Endothelial cell of umbilical vein (primary cell): ENCODE data around the gene SENP7. TPM values are rescaled to one million over a fixed set of nuclear protein-coding genes. Genes with fewer than 3 reads are reported as not detected.

Source experiments
- BruUV-seq: library from RNA; stranded (reverse); fragments of 400-500 nt; replicated peaks from 2 replicates; lab custom pipeline; 2021; lab: Mats Ljungman, UMichigan
- CTCF ChIA-PET: fragments of 300-600, 350-600 bp; sonication (Branson Sonifier 250); formaldehyde crosslinking; loops from one replicate; lab custom pipeline; 2021; ENCODE audit warnings: antibody characterized with exemption, inconsistent platforms; lab: Charles Lee
- POLR2A ChIA-PET: fragments of 300-600, 350-600 bp; sonication (Branson Sonifier 250); formaldehyde crosslinking; loops from one replicate; lab custom pipeline; 2021; ENCODE audit warnings: antibody characterized with exemption, inconsistent platforms; lab: Charles Lee
- DNase-seq: peaks from one replicate; pipeline ENCODE4 v3.0.0-alpha.2; 2011; ENCODE audit warnings: low read depth, low spot score
- FAIRE-seq: peaks from 2 replicates; lab custom pipeline; 2011; peaks lifted over from hg19 to GRCh38; lab: Jason Lieb, UNC
- H2AFZ ChIP-seq: 2 replicates; pipeline ENCODE4 v1.6.0; 2012; ENCODE audit warnings: low read depth, low read length, control low read depth, inconsistent platforms
- H3K27ac ChIP-seq: 2 replicates; pipeline ENCODE4 v1.5.1; 2011; ENCODE audit warnings: low read depth, mild to moderate bottlenecking, control low read depth, low read length, moderate library complexity; ENCODE audit not compliant: insufficient read depth
- H3K27me3 ChIP-seq, 2 experiments: 2 replicates each; pipeline versions ENCODE4 v1.6.0 to v1.6.1; 2011; ENCODE audit warnings: low read length in 2 of 2, mixed read lengths in 1 of 2; ENCODE audit not compliant: control insufficient read depth in 2 of 2, insufficient read depth in 2 of 2
- H3K36me3 ChIP-seq, 2 experiments: 2 replicates in 1 of 2; 3 replicates in 1 of 2; pipeline ENCODE4 v1.5.1; 2011; ENCODE audit warnings: low read length in 2 of 2, mild to moderate bottlenecking in 1 of 2, moderate library complexity in 1 of 2; ENCODE audit not compliant: control insufficient read depth in 2 of 2, insufficient read depth in 2 of 2; ENCODE audit errors: extremely low read depth in 1 of 2
- H3K4me1 ChIP-seq: 3 replicates; pipeline ENCODE4 v1.5.1; 2011; ENCODE audit warnings: mild to moderate bottlenecking, low read length; ENCODE audit not compliant: control insufficient read depth, insufficient read depth; ENCODE audit errors: extremely low read depth
- H3K4me2 ChIP-seq: 2 replicates; pipeline ENCODE4 v1.6.1; 2011; ENCODE audit warnings: low read length, control low read depth, mixed read lengths; ENCODE audit not compliant: insufficient read depth
- H3K4me3 ChIP-seq, 3 experiments: fragments of 200-600 bp in 1 of 3; sonication (generic), shearing (Covaris generic) in 1 of 3; replicated peaks in 1 of 3; 2 replicates each; pipeline ENCODE4 v1.5.1; 2011 to 2016; ENCODE audit warnings: control low read depth in 3 of 3, low read length in 3 of 3, mild to moderate bottlenecking in 2 of 3, inconsistent platforms in 1 of 3, low read depth in 1 of 3, moderate library complexity in 1 of 3; ENCODE audit not compliant: insufficient read depth in 1 of 3
- H3K79me2 ChIP-seq: 2 replicates; pipeline ENCODE4 v1.6.0; 2012; ENCODE audit warnings: low read length, inconsistent platforms; ENCODE audit not compliant: control insufficient read depth, insufficient read depth
- H3K9ac ChIP-seq: replicated peaks from 2 replicates; pipeline ENCODE3; 2011; ENCODE audit warnings: low read length, control low read depth; ENCODE audit not compliant: insufficient read depth; ENCODE audit errors: extremely low read depth
- H3K9me1 ChIP-seq: replicated peaks from 3 replicates; pipeline ENCODE4 v1.6.0; 2011; ENCODE audit warnings: mild to moderate bottlenecking, low read length; ENCODE audit not compliant: control insufficient read depth, insufficient read depth; ENCODE audit errors: extremely low read depth
- H3K9me3 ChIP-seq: replicated peaks from 2 replicates; pipeline ENCODE4 v1.5.1; 2012; ENCODE audit warnings: low read length, inconsistent platforms; ENCODE audit not compliant: control insufficient read depth, insufficient read depth
- H4K20me1 ChIP-seq: replicated peaks from 2 replicates; pipeline ENCODE3; 2011; ENCODE audit warnings: mild to moderate bottlenecking, low read length; ENCODE audit not compliant: control insufficient read depth, insufficient read depth; ENCODE audit errors: extremely low read depth
- EZH2 ChIP-seq: IDR thresholded peaks from 2 replicates; pipeline ENCODE4 v1.6.1; 2012; ENCODE audit warnings: borderline replicate concordance, low read depth, mild to moderate bottlenecking, moderate library complexity, low read length, inconsistent platforms; ENCODE audit not compliant: severe bottlenecking
- FOS ChIP-seq: IDR thresholded peaks from 2 replicates; pipeline ENCODE4 v1.6.1; 2011; ENCODE audit warnings: mild to moderate bottlenecking, low read length, moderate library complexity, borderline replicate concordance; ENCODE audit not compliant: insufficient read depth
- GATA2 ChIP-seq: IDR thresholded peaks from 2 replicates; pipeline ENCODE4 v1.7.0; 2011; ENCODE audit warnings: low read depth, mild to moderate bottlenecking, moderate library complexity, mixed read lengths, low read length; ENCODE audit not compliant: insufficient read length, insufficient read depth
- JUN ChIP-seq: IDR thresholded peaks from 2 replicates; pipeline ENCODE4 v1.6.1; 2011; ENCODE audit warnings: borderline replicate concordance, low read depth; ENCODE audit not compliant: insufficient read length, insufficient read depth
- MYC ChIP-seq: IDR thresholded peaks from one replicate; pipeline ENCODE4 v1.6.1; 2011; ENCODE audit warnings: mild to moderate bottlenecking, low read depth, low read length
- POLR2A ChIP-seq: IDR thresholded peaks from 2 replicates; pipeline ENCODE4 v1.6.1; 2012; ENCODE audit warnings: low read depth, mild to moderate bottlenecking, control low read depth, low read length
- POLR2AphosphoS5 ChIP-seq: IDR thresholded peaks from 2 replicates; pipeline ENCODE4 v1.6.1; 2012; ENCODE audit warnings: low read depth, mild to moderate bottlenecking, control low read depth, low read length, moderate library complexity; ENCODE audit not compliant: insufficient read depth
- dilution Hi-C: fragments of 300-500 bp; cut with MboI; formaldehyde crosslinking; loops from one replicate; pipeline ENCODE4 v1.15.0; 2019; ENCODE audit warnings: low sequenced_read_pairs; ENCODE audit not compliant: extremely low pct_ligation_motif_present
- intact Hi-C: fragments of 100-400 bp; cut with micrococcal nuclease; formaldehyde crosslinking; loops from one replicate; pipeline ENCODE4 v1.10.0; 2022
- polyA plus RNA-seq, 4 experiments: library from polyadenylated mRNA; depleted of rRNA in 3 of 4; stranded (reverse) in 3 of 4; unstranded in 1 of 4; fragments of >200 nt; gene quantifications; 2 replicates each; pipeline versions ENCODE4 v1.2.1 to v1.2.3, GENCODE V29; 2011 to 2012; ENCODE audit warnings: missing spikeins in 1 of 4
- total RNA-seq: library from RNA; stranded (reverse); gene quantifications from 2 replicates; pipeline ENCODE4 v1.2.3, GENCODE V29; 2021
- TF ChIP-seq, protein P1 (sequence below): IDR thresholded peaks from 2 replicates; pipeline ENCODE4 v1.6.1; 2011; ENCODE audit not compliant: insufficient read depth, insufficient read length
- TF ChIP-seq, protein P2 (sequence below), 2 donors: IDR thresholded peaks; 1 replicate in 1 of 2; 2 replicates in 1 of 2; pipeline ENCODE4 v1.5.1; 2011; ENCODE audit warnings: low read length in 2 of 2, mild to moderate bottlenecking in 2 of 2, moderate library complexity in 2 of 2, control low read depth in 1 of 2, inconsistent platforms in 1 of 2, low read depth in 1 of 2; ENCODE audit not compliant: insufficient read depth in 1 of 2; ENCODE audit errors: extremely low read depth in 1 of 2

The SENP7 gene
- total and polyA plus RNA-seq, 2 donors (not counting 3 experiments of a cell fraction or from before 2014, with no cell fraction given) = 5.1 to 18.7 TPM

DNA sequence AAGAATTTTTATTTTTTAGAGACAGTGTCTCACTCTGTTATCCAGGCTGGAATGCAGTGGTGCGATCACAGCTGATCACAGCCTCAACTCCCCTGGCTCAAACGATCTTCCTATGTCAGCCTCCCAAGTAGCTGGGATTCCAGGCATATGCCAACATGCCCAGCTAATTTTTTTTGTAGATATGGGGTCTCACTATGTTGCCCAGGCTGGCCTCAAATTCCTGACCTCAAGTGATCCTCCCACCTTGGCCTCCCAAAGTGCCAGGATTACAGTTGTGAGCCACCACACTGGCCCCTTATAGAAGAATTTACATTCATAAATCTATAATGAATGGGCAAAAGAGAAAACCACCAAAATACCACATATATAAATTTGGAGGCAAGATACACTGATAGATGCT lies 15.2 kb downstream of the SENP7 start:
- ChIA-PET CTCF (no interaction called here), POLR2A (no interaction called here)
- Histone ChIP-seq H2AFZ (no peak overlapping the region), H3K4me3 (no peak overlapping the region), H3K9me1 (no peaks in the 10 kb centered on the region), H3K27ac (no peak overlapping the region), H3K4me2 (no peak overlapping the region), H3K9ac (no peak overlapping the region), H3K27me3 (no peaks in the 10 kb centered on the region), H3K79me2 (peaks cover 11% of the 10 kb centered on the region), H4K20me1 (peaks cover 2% of the 10 kb centered on the region), H3K4me1 (peaks cover 4% of the 10 kb centered on the region), H3K9me3 (no peaks in the 10 kb centered on the region), H3K36me3 (peaks cover 0 to under 1% of the 10 kb centered on the region in 2 experiments)
- no peak for FAIRE-seq
- no peak for DNase-seq
- intact Hi-C loops (no loop called here), dilution Hi-C loops (no loop called here)
- TF ChIP-seq FOS = no peak
- TF ChIP-seq JUN = no peak
- no peak for TF ChIP-seq POLR2AphosphoS5
- TF ChIP-seq, protein P1, sequence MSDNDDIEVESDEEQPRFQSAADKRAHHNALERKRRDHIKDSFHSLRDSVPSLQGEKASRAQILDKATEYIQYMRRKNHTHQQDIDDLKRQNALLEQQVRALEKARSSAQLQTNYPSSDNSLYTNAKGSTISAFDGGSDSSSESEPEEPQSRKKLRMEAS = no peak
- TF ChIP-seq, protein P2, sequence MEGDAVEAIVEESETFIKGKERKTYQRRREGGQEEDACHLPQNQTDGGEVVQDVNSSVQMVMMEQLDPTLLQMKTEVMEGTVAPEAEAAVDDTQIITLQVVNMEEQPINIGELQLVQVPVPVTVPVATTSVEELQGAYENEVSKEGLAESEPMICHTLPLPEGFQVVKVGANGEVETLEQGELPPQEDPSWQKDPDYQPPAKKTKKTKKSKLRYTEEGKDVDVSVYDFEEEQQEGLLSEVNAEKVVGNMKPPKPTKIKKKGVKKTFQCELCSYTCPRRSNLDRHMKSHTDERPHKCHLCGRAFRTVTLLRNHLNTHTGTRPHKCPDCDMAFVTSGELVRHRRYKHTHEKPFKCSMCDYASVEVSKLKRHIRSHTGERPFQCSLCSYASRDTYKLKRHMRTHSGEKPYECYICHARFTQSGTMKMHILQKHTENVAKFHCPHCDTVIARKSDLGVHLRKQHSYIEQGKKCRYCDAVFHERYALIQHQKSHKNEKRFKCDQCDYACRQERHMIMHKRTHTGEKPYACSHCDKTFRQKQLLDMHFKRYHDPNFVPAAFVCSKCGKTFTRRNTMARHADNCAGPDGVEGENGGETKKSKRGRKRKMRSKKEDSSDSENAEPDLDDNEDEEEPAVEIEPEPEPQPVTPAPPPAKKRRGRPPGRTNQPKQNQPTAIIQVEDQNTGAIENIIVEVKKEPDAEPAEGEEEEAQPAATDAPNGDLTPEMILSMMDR (IDR thresholded peaks at IDR 0.05; ENCODE audit: extremely low read depth in 1 of 2, insufficient read depth in 1 of 2, low read depth in 1 of 2, low read length in 2 of 2) = no peak
- TF ChIP-seq MYC = no peak
- TF ChIP-seq EZH2 = no peak
- no peak for TF ChIP-seq POLR2A
- no peak for TF ChIP-seq GATA2
- BruUV-seq = no TSS peak
